ENCODE data around the gene UBL4A.

The UBL4A gene

GRCh38 chrX:154490021-154490413 is 3.6 kb upstream of the UBL4A start:
- H3K4me3 ChIP-seq (ENCODE audit: low read depth, low read length, poor library complexity, severe bottlenecking): peak overlapping the region; percentile 87
- H3K9ac ChIP-seq (ENCODE audit: low read length): peak overlapping the region; percentile 92
- no peak overlapping the region for H2AFZ ChIP-seq (ENCODE audit: low read length)
- H4K20me1 ChIP-seq (ENCODE audit: insufficient read depth, low read length): no peaks in the 10 kb centered on the region
- peak overlapping the region; percentile 99 for H3K4me2 ChIP-seq (ENCODE audit: low read length)
- TF ChIP-seq CTCF (IDR thresholded peaks at IDR 0.05; ENCODE audit: low read length) (no peak), EZH2 (IDR thresholded peaks at IDR 0.05; ENCODE audit: borderline replicate concordance, low read length) (no peak)
- H3K9me2 ChIP-seq (ENCODE audit: low read depth, low read length): no peaks in the 10 kb centered on the region
- H3K4me1 ChIP-seq (ENCODE audit: insufficient read depth, low read length, severe bottlenecking): peaks cover 26% of the 10 kb centered on the region
- H3K27me3 ChIP-seq (ENCODE audit: insufficient read depth, low read length): no peaks in the 10 kb centered on the region
- no peaks in the 10 kb centered on the region for H3K9me3 ChIP-seq (ENCODE audit: low read length)
- no peaks in the 10 kb centered on the region for H3F3A ChIP-seq (ENCODE audit: insufficient read depth, low read length)
- H3K79me2 ChIP-seq (ENCODE audit: insufficient read depth, low read length): no peaks in the 10 kb centered on the region
- peaks cover 5% of the 10 kb centered on the region; the same call in 1 of the 2 replicates for H3K36me3 ChIP-seq (ENCODE audit: insufficient read depth, low read length)
- no peak overlapping the region for H3K27ac ChIP-seq (ENCODE audit: low read depth, low read length, poor library complexity, severe bottlenecking)

GRCh38 chrX:154489182-154489581 is 2.8 kb upstream of the UBL4A start:
- Histone ChIP-seq H3K79me2 (ENCODE audit: insufficient read depth, low read length) (no peaks in the 10 kb centered on the region), H3F3A (ENCODE audit: insufficient read depth, low read length) (no peaks in the 10 kb centered on the region), H2AFZ (ENCODE audit: low read length) (no peak overlapping the region), H3K27ac (ENCODE audit: low read depth, low read length, poor library complexity, severe bottlenecking) (peak overlapping the region; percentile 8), H3K4me1 (ENCODE audit: insufficient read depth, low read length, severe bottlenecking) (peaks cover 34% of the 10 kb centered on the region), H3K9me2 (ENCODE audit: low read depth, low read length) (no peaks in the 10 kb centered on the region), H3K36me3 (ENCODE audit: insufficient read depth, low read length) (peaks cover 14% of the 10 kb centered on the region), H3K4me2 (ENCODE audit: low read length) (peak overlapping the region; percentile 99), H3K9me3 (ENCODE audit: low read length) (no peaks in the 10 kb centered on the region), H4K20me1 (ENCODE audit: insufficient read depth, low read length) (no peaks in the 10 kb centered on the region), H3K9ac (ENCODE audit: low read length) (peak overlapping the region; percentile 92; the same call in 1 of the 2 replicates), H3K4me3 (ENCODE audit: low read depth, low read length, poor library complexity, severe bottlenecking) (peak overlapping the region; percentile 87), H3K27me3 (ENCODE audit: insufficient read depth, low read length) (no peaks in the 10 kb centered on the region)
- TF ChIP-seq EZH2 (IDR thresholded peaks at IDR 0.05; ENCODE audit: borderline replicate concordance, low read length) (no peak), CTCF (IDR thresholded peaks at IDR 0.05; ENCODE audit: low read length) (no peak)

- Histone ChIP-seq H3K9me2 (ENCODE audit: low read depth, low read length) (no peaks in the 10 kb centered on the region), H3K79me2 (ENCODE audit: insufficient read depth, low read length) (no peaks in the 10 kb centered on the region), H3K4me2 (ENCODE audit: low read length) (peak overlapping the region; percentile 99; the same call in 1 of the 2 replicates), H3K9ac (ENCODE audit: low read length) (no peak overlapping the region; the same call in 1 of the 2 replicates), H3K9me3 (ENCODE audit: low read length) (no peaks in the 10 kb centered on the region), H3K36me3 (ENCODE audit: insufficient read depth, low read length) (peaks cover 20% of the 10 kb centered on the region), H4K20me1 (ENCODE audit: insufficient read depth, low read length) (no peaks in the 10 kb centered on the region), H3K27ac (ENCODE audit: low read depth, low read length, poor library complexity, severe bottlenecking) (peak overlapping the region; percentile 8), H3F3A (ENCODE audit: insufficient read depth, low read length) (no peaks in the 10 kb centered on the region), H2AFZ (ENCODE audit: low read length) (no peak overlapping the region), H3K4me3 (ENCODE audit: low read depth, low read length, poor library complexity, severe bottlenecking) (peak overlapping the region; percentile 87), H3K4me1 (ENCODE audit: insufficient read depth, low read length, severe bottlenecking) (peaks cover 39% of the 10 kb centered on the region), H3K27me3 (ENCODE audit: insufficient read depth, low read length) (no peaks in the 10 kb centered on the region)
- TF ChIP-seq CTCF (IDR thresholded peaks at IDR 0.05; ENCODE audit: low read length) (no peak), EZH2 (IDR thresholded peaks at IDR 0.05; ENCODE audit: borderline replicate concordance, low read length) (no peak)
Measured at GRCh38 chrX:154488336-154489075, 2.1 kb upstream of the UBL4A start.

Data from OCI-LY1 (cell line).